HT1080 (cell line): ENCODE measurements around the gene SLC26A9. TPM values are rescaled to one million over a fixed set of nuclear protein-coding genes. Genes with fewer than 3 reads are reported as not detected.

Experiments used
- DNase-seq: peaks from one replicate; pipeline ENCODE4 v3.0.0-alpha.2; 2015; ENCODE audit warnings: low read depth
- total RNA-seq: library from RNA; depleted of rRNA; stranded (reverse); fragments of >200 nt; shearing (Covaris generic); gene quantifications from 2 replicates; pipeline ENCODE4 v1.2.3, GENCODE V29; 2014

The SLC26A9 gene
- total RNA-seq, 1 experiment from 2014 or later, result 0.03 TPM

GRCh38 chr1:205949753-205950152 is 6.5 kb upstream of the SLC26A9 start:
- DNase-seq, result no peak

- DNase-seq, result no peak
These were observed 5.6 kb upstream of the SLC26A9 start for GRCh38 chr1:205948886-205949285.

DNA sequence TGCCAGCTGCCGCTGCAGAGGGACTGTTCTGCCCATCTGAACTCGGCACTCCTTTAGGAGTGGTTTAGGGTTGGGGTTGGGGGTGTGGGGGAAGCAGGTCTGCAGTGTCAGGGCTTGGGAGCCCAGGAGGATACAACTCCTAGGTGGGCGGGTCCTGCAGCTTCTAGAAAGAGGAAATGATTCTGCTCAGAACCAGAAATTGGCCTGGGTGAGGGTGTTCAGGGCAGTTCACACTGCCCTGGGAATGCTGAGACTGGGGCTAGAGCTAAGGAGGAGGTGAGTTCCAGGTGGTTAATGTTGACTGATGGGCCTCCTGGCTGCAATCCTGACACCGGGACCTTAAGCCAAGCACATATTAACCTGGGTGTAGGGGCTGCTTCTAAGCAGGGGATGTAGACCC is 4.8 kb upstream of the SLC26A9 start:
- no peak for DNase-seq

DNA sequence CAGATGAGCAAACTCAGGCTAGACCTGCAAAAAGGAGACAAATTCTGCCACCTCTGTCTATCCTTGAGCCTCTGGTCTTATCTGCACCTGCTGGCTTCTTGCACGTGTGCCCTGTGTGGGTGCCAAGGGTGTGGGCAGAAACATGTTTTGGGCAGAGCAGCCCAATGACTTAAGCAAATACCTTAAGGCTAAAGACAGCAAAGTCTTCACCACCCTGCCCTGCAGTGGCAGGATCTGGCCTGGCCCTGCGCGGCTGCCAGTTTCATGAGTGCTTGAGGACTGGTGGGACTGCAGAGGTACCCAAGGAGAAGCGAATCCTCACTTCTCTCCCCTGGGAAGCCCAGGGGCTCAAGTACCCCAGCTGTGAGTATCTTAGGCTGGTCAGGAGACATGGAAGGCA is 3.8 kb upstream of the SLC26A9 start:
- no peak for DNase-seq

GRCh38 chr1:205945069-205945468 is 1.8 kb upstream of the SLC26A9 start:
- no peak for DNase-seq

DNA sequence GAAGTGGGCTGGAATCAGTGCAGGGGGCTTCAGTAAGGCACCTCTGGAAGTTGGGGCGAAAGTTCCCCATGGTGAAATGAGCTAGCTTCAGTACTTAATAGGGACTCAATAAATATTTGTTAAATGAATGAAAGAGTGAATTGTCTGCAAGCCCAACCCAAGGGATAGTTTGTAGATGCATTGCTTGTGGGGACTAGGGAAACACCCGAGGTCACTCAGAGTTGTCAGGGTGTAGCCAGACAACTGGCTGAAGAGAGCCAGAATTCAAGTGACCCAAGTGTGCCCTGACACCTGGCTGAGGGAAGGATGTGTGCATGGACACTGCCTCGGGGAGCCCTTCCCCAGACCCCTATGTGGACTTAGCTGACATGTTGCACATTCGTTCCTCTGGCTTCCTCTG is 1.3 kb upstream of the SLC26A9 start:
- no peak for DNase-seq

DNA sequence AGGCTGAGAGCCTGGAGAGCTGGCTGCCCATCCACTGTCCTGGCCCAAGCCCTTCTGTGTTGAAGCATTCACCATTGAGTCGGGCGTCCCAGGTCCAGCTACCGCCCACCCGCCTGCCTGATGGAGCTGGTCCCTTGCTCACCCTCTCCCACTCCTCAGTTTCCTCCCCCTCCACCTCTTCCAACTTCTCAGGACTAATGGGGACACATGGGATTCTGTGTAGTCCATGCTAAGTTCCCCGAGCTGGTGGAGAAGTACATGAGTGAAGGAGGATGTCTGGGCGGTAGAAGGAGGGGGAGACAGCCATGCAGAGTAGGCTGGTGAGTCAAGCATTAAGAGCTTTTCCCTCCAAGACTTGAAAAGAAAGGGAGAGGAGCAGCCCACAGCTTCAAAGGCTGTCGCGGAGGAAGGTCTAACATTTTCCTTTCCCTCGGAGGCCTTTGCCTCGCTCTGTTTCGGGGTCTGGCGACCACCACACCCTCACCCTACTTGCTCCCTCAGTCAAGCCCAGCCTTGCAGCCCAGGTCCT is 561 bp downstream of the SLC26A9 start:
- DNase-seq, result peak; percentile 44

GRCh38 chr1:205940710-205941109 is 2.5 kb downstream of the SLC26A9 start:
- DNase-seq, result no peak

DNA sequence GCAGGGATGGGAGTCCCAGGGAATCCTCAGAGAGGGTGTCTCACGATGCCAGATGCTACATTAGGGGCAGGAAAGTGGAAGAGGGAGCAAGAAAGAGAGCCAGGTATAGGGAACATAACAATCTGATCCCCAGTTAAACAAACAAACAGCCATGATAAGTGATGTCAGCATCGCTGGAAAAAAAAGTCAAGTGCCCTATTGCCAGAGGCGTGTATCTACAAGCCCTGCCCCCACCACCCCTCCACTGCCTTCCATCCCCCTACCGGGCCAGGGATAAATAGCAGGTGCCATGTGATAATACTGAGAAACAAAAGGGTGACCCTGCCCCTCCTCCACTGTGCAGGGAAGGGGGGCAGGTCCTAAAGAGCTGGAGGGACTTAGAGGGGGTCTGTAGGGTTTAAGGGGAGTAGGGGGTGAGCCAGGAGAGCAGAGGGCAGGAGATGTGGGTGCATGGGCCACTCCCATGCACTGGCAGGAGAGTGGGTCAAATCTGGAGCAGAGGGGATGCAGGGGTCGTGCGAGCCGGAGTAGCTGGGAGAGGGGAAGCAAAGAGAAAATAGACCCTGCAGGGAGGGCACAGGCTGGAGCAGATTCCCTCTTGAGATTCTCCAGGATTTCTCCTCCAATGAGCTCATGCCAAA is 3.4 kb downstream of the SLC26A9 start:
- DNase-seq, result no peak

- no peak for DNase-seq
These were observed 4.6 kb downstream of the SLC26A9 start for GRCh38 chr1:205938682-205939081.

DNA sequence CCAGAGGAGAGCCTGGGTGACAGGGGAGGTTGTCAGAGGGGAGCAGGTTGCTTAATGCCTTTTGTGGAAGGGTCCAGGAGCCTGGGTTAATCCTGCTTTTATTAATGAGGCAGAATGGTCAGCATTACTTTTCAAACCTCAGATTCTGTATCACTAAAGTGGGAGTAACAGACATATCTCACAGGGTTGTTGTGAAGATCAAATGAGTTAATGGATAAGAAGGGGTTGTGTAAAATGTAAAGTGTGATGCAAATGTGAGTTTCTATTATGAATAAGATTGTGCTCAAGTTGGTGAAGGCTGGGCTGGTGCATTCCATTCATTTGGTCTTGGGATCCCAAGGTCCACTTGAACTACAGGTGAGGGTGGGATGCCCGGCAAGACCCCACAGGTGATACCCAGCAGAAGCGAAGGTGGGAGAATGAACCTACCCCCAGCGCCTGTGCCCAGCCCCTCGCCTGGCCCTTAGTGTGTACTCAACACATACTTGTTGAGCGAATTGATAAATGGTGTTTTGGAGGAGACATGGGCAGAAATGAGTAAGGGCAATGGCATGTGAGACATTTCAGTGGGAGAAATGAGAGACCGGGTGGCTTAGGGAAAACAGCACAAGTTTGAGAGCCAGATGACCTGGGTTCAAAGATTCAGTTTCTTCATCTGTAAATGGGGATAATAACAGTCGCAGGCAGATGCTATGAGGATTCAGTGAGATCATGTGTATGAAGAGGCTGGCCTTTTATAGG is 6.2 kb downstream of the SLC26A9 start:
- peak; percentile 85 for DNase-seq

DNA sequence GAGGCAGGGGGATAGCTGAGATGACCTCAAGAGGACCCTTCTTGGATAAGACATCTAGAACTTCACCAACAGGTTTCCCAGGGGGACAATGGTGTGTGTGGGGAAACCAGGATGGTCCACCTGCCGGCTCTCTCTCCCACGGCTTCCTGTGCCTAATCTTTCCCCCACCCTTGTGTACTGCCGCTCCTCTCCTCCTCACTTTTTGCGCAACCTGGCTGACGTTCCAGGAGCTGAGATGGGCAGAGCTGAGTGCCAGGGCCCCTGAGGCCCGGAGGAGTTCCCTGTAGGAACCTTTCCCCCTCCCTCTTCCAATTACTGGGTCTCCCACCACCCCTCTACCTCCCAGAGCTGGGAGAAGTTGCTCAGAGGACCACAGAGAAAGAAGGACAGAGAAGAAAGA is 6.9 kb downstream of the SLC26A9 start:
- DNase-seq, result no peak

GRCh38 chr1:205935869-205936268 is 7.4 kb downstream of the SLC26A9 start:
- DNase-seq, result no peak

- DNase-seq, result no peak
These were observed 8.5 kb downstream of the SLC26A9 start for GRCh38 chr1:205934788-205935187.

- peak; percentile 95 for DNase-seq
These were observed 9.3 kb downstream of the SLC26A9 start for GRCh38 chr1:205933671-205934618.

DNA sequence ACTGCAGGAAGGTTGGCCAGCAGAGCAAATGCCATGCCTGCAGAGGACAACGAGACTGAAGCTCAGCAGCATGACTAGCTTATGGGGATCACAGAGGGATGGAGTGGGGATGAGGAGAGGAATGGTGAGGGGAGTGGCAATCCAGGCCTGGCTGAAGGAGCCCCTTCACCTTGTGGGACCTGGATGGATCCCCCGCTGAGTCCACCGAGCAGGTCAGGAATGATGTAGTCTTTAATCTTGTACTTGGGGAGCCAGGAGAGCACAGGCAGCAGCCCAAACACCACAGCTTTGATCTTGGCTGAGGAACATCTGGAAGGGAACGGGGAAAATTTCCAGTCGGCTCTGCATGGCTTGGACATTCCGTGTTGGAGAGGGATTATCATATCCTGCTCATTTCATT is 10.5 kb downstream of the SLC26A9 start:
- no peak for DNase-seq

- no peak for DNase-seq
These were observed 12.4 kb downstream of the SLC26A9 start for GRCh38 chr1:205930799-205931281.

DNA sequence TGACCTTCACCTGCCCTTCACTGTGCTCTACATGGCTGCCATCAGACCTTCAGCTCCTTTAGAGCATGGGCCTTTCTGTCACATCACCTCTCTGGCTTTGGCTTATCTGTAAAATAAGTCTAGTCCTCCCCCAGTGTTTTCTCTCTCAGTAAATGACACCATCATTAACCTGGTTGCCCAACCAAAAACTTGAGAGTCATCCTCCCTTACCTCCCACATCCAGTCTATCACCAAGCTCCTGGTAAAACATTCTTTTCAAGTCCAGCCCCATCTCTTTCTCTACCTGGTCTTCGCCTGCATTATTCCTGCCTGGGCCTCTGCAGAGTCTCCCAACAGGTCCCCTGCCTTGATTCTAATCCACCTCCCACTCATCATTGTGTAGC is 13.1 kb downstream of the SLC26A9 start:
- DNase-seq, result no peak

DNA sequence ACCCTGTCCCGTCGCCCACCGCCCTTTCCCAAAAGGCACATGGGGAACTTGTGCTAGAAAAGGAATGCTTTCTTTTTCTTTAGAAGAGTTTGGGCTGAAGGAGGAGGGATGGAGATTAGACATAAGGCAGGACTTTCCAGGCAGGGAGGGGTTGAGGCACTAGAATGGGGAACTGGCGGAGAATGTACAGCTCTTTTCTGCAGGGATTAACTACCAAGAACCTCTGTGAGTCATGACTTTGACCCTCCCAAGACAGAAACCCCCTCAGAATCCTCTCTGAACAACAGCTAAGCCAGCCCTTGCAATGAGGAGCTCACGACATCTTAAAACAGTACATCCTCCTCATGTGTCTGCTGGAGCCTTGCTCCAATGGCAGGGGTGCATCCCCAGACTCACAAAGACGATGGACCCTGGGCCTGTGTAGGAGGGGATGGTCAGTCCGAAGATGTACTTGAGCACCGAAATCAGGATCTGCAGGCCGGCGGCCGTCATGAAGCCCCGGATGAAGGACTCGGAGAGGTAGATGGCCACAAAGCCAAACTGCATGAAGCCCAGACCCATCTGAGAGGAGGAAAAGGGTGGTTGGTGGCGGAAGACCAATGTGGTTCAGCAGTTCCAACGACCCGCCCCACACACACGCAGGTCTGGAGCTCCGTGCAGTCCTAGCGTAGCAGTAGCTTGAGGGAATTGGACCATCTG is 13.6 kb downstream of the SLC26A9 start:
- DNase-seq, result no peak

DNA sequence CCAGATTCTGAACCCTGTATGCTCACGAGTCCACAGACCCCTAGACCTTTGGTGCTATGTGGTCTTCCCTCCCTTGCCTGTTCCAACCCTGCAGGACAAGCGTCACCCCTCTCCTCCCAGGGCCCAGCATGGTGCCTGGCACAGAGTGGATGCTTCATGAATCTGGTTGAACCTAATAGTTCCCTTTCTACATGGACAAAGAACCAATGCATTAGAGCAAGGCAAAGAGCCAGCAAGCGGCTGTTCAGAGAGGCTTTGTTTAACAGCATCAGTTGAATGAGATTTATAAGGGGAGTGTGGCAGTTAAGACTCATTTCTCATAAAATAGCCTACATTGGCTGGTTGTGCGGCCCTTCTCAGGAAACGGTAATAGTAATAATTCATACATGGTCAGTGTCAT is 14.9 kb downstream of the SLC26A9 start:
- DNase-seq, result no peak

- DNase-seq, result no peak
These were observed 15.6 kb downstream of the SLC26A9 start for GRCh38 chr1:205927676-205928075.
